Heart left ventricle (tissue), 16 donors: Measurements from ENCODE around the gene FOXR2. TPM values are rescaled to one million over a fixed set of nuclear protein-coding genes. Genes with fewer than 3 reads are reported as not detected.

Source experiments
- ATAC-seq, 4 donors: fragments of 200-7000 bp; cut with Tn5 transposase; one replicate each; pipeline ENCODE4 v1.9.1; 2020 to 2022; ENCODE audit warnings: moderate library complexity in 4 of 4, mild to moderate bottlenecking in 3 of 4, moderate number of reproducible peaks in 1 of 4
- DNase-seq, 5 donors: peaks; one replicate each; pipeline ENCODE4 v3.0.0-alpha.2; 2020
- H3K27ac ChIP-seq, 12 donors: fragments of 200-600 bp; sonication (generic) in 4 of 12; one replicate each; pipeline versions ENCODE4 v1.5.0 to v1.8.0; 2016 to 2022; ENCODE audit warnings: mild to moderate bottlenecking in 2 of 12
- H3K27me3 ChIP-seq, 9 donors: fragments of 200-600 bp; sonication (generic) in 2 of 9; one replicate each; pipeline versions ENCODE4 v1.5.1 to v1.8.0; 2016 to 2022; ENCODE audit warnings: mild to moderate bottlenecking in 3 of 9
- H3K36me3 ChIP-seq, 9 donors: fragments of 200-600 bp; sonication (generic) in 2 of 9; one replicate each; pipeline versions ENCODE4 v1.5.0 to v1.8.0; 2018 to 2022; ENCODE audit warnings: mild to moderate bottlenecking in 2 of 9
- H3K4me1 ChIP-seq, 12 donors: fragments of 200-600 bp; sonication (generic) in 4 of 12; one replicate each; pipeline versions ENCODE4 v1.5.0 to v1.8.0; 2016 to 2022; ENCODE audit warnings: mild to moderate bottlenecking in 3 of 12
- H3K4me3 ChIP-seq, 12 donors: fragments of 200-600 bp; sonication (generic) in 4 of 12; one replicate each; pipeline versions ENCODE4 v1.5.0 to v1.8.0; 2017 to 2022; ENCODE audit warnings: mild to moderate bottlenecking in 9 of 12, moderate library complexity in 4 of 12
- H3K9me3 ChIP-seq, 12 donors: fragments of 200-600 bp; sonication (generic) in 4 of 12; one replicate each; pipeline versions ENCODE4 v1.5.0 to v1.8.0; 2016 to 2022; ENCODE audit warnings: mild to moderate bottlenecking in 1 of 12
- CTCF ChIP-seq, 12 donors: fragments of 200-600 bp; sonication (generic) in 4 of 12; IDR thresholded peaks; one replicate each; pipeline versions ENCODE4 v1.5.0 to v1.8.0; 2018 to 2022; ENCODE audit warnings: antibody characterized with exemption in 12 of 12, mild to moderate bottlenecking in 5 of 12
- POLR2A ChIP-seq, 2 donors: fragments of 450-650 bp; IDR thresholded peaks; one replicate each; pipeline ENCODE4 v1.6.1; 2017; ENCODE audit warnings: antibody characterized with exemption in 2 of 2, mild to moderate bottlenecking in 2 of 2, moderate library complexity in 2 of 2
- WGBS, 4 donors: extraction: QIAGEN DNeasy Blood & Tissue Kit in 2 of 4; methylation state at CpG; one replicate each; pipeline versions ENCODE4 v1.1.5 to v1.1.7; 2013 to 2018; 5-methylcytosine and 5-hydroxymethylcytosine counted together
- intact Hi-C, 10 donors: fragments of 100-400 bp; cut with DNase I; formaldehyde crosslinking; loops; one replicate each; pipeline versions ENCODE4 v1.11.1 to v1.14.2; 2022
- polyA plus RNA-seq, 2 donors: library from polyadenylated mRNA; stranded (reverse); fragments of 200-250 nt; gene quantifications; one replicate each; pipeline ENCODE4 v1.2.3, GENCODE V29; 2013
- total RNA-seq, 9 donors: library from RNA; depleted of rRNA in 2 of 9; stranded (reverse); fragments of >200 nt in 2 of 9; fragmentation: NEBNext Ultra II Directional in 3 of 9; extraction: Animal tissue kit (Norgen Biotek cat#: 25700) in 3 of 9; gene quantifications; one replicate each; pipeline versions ENCODE4 v1.1.0 to v1.2.4, GENCODE V29; 2016 to 2023
- donor health status: ischemic (EF 13 %, LVEDD 7.1; RV severe dilation, severe dysfunction).
- donor health status: healthy with polysubstance abuse.
- donor health status: DM: no; HTN: yes; CAD: no.
- donor health status: DM: no; HTN: no; CAD: no.
- donor health status: ischemic (EF 25% LVEDD 6.9; RV normal size, moderate dysfunction).
- donor health status: ischemic (EF 25% LVEDD 5.7; RV mildly dilated, moderate dysfunction).
- donor health status: healthy.
- donor health status: DM: yes; HTN: yes; CAD: no.
- donor health status: ischemic (EF 35%, LVEDD 5.7; RV mildly dilated, moderate dysfunction).
- donor health status: nonischemic (EF 11% LVEDD 7.7; RV severe dilation, severe dysfunction).
- donor health status: DM: yes; HTN: yes; CAD: no.
- donor health status: PGD.
- donor health status: ischemic (EF 29% LVEDD 5.4; RV normal size, mild dysfunction).
- donor health status: nonischemic (EF 23%, LVEDD 6.1; RV moderate dilation, normal function).

FOXR2 gene
- total and polyA plus RNA-seq, 11 donors: not detected

- Histone ChIP-seq H3K27me3 (no peaks in the 10 kb centered on the region), H3K36me3 (no peaks in the 10 kb centered on the region), H3K27ac (no peak overlapping the region), H3K4me1 (no peaks in the 10 kb centered on the region), H3K4me3 (no peak overlapping the region), H3K9me3 (peaks cover 0 to 24% (median 0%) of the 10 kb centered on the region in 12 donors)
- intact Hi-C loops: no loop called here
- 56 to 66% (median 62%) methylated on average over 3 of the region's 3 CpGs for WGBS, 4 donors
- TF ChIP-seq CTCF (IDR thresholded peaks at IDR 0.05) (no peak), POLR2A (IDR thresholded peaks at IDR 0.05) (no peak)
- ATAC-seq: no peak
- no peak for DNase-seq
These were observed 40.4 kb downstream of the FOXR2 start for GRCh38 chrX:55663584-55663983.

GRCh38 chrX:55668084-55668483, 44.9 kb downstream of the FOXR2 start:
- TF ChIP-seq CTCF (IDR thresholded peaks at IDR 0.05) (no peak), POLR2A (IDR thresholded peaks at IDR 0.05) (no peak)
- peaks cover 0 to 34% (median 0%) of the 10 kb centered on the region in 12 donors for H3K9me3 ChIP-seq
- H3K27me3 ChIP-seq: no peaks in the 10 kb centered on the region
- H3K4me1 ChIP-seq: no peaks in the 10 kb centered on the region
- DNase-seq (no peak), ATAC-seq (no peak)
- H3K27ac ChIP-seq: no peak overlapping the region
- no peak overlapping the region for H3K4me3 ChIP-seq
- no peaks in the 10 kb centered on the region for H3K36me3 ChIP-seq
- intact Hi-C loops: no loop called here
- 41 to 63% (median 47%) methylated on average over 1 of the region's 1 CpG for WGBS, 4 donors

Other genes starting within 250 kb of the FOXR2 start
- 10 to 100 TPM in 8 of 9 donors, 1 to 10 TPM in 1; 9.7 to 19.2 (median 12.0) TPM for gene MAGEH1, start 171.3 kb upstream of the FOXR2 start, total RNA-seq
- gene MAGEH1, start 171.3 kb upstream of the FOXR2 start, polyA plus RNA-seq: 10 to 100 TPM in 1 of 2 donors, 1 to 10 TPM in 1; 6.0 to 27.6 TPM
- 1 to 10 TPM in 7 of 9 donors, under 1 TPM in 2; 0.38 to 3.9 (median 1.9) TPM for gene USP51, start 133.6 kb upstream of the FOXR2 start, total RNA-seq
- gene USP51, start 133.6 kb upstream of the FOXR2 start, polyA plus RNA-seq: under 1 TPM; 0.35 to 0.76 TPM
- 10 to 100 TPM in 5 of 9 donors, 1 to 10 TPM in 4; 8.1 to 16.1 (median 11.5) TPM for gene RRAGB, start 94.3 kb downstream of the FOXR2 start, total RNA-seq
- 10 to 100 TPM; 11.3 to 13.6 TPM for gene RRAGB, start 94.3 kb downstream of the FOXR2 start, polyA plus RNA-seq